HFF-Myc (cell line): ENCODE data around the gene VTI1B.
A peak's percentile ranks its signal among the peaks of the same experiment; 100 is the strongest.

Experiments used
- DNase-seq: peaks from one replicate; pipeline ENCODE4 v3.0.0-alpha.2; 2011; ENCODE audit warnings: low read depth; ENCODE audit errors: extremely low read depth
- H3K4me3 ChIP-seq: replicated peaks from 2 replicates; pipeline ENCODE4 v1.5.1; 2011; ENCODE audit warnings: low read depth, mild to moderate bottlenecking, control low read depth, low read length
- TF ChIP-seq, protein P1 (sequence below): IDR thresholded peaks from 2 replicates; pipeline ENCODE4 v1.5.1; 2012; ENCODE audit warnings: mild to moderate bottlenecking, low read depth, low read length, control low read depth; ENCODE audit errors: missing control alignments

The VTI1B gene

DNA sequence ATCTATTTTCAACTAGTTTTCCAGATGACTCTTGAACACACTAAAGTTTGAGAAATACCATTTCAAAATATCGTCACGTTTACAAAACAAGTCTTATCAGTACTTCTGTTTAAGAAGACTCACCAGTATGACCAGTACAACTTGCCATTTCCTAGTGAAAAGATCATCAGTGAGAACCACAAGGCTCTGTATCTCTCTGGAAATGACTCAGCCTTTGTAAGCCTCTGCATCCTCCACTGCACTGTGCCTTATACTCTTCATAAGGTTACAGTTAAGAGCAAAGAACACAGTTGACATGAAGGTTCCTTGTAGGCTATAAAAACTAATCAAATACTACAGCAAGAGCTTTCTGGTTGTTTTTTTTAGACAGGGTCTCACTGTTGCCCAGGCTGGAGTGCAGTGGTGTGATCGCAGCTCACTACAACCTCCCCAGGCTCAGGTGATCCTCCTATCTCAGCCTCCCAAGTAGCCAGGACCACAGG is 5.7 kb upstream of the VTI1B start:
- TF ChIP-seq, protein P1, sequence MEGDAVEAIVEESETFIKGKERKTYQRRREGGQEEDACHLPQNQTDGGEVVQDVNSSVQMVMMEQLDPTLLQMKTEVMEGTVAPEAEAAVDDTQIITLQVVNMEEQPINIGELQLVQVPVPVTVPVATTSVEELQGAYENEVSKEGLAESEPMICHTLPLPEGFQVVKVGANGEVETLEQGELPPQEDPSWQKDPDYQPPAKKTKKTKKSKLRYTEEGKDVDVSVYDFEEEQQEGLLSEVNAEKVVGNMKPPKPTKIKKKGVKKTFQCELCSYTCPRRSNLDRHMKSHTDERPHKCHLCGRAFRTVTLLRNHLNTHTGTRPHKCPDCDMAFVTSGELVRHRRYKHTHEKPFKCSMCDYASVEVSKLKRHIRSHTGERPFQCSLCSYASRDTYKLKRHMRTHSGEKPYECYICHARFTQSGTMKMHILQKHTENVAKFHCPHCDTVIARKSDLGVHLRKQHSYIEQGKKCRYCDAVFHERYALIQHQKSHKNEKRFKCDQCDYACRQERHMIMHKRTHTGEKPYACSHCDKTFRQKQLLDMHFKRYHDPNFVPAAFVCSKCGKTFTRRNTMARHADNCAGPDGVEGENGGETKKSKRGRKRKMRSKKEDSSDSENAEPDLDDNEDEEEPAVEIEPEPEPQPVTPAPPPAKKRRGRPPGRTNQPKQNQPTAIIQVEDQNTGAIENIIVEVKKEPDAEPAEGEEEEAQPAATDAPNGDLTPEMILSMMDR = no peak
- no peak for DNase-seq
- no peak overlapping the region for H3K4me3 ChIP-seq

DNA sequence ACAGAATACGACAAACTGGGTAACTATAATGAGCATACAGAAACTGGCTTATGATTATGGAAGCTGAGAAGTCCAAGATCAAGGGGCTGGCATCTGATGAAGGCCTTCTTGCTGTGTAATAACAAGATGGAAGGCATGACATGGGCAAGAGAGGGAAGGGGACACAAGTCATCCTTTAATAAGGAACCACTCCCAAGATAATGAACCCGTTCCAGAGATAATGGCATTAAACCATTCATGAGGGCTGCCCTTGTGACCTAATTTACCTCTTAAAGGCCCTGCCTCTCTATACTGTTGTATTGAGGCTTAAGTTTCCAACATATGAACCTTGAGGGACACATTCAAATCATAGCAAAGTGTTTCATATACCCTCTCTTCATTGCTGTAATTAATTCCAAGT is 4.6 kb upstream of the VTI1B start:
- no peak for DNase-seq
- no peak overlapping the region for H3K4me3 ChIP-seq
- TF ChIP-seq, protein P1 = no peak

DNA sequence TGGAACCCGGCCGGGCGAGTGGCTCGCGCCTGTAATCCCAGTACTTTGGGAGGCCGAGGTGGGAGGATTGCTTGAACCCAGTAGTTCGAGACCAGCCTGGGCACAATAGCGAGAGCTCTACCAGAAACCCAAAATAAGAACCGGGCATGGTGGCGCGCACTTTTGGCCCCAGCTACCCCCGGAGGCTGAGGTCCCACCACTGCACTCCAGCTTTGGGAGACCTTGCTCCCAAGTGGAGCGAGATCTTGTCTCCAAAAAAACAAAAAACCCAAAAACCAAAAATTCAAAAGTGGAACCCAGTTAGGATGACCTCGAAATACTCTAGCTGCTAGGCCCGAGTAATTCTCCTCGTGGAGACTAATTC is 769 bp upstream of the VTI1B start:
- H3K4me3 ChIP-seq = peak overlapping the region; percentile 75
- no peak for DNase-seq
- TF ChIP-seq, protein P1 = no peak

DNA sequence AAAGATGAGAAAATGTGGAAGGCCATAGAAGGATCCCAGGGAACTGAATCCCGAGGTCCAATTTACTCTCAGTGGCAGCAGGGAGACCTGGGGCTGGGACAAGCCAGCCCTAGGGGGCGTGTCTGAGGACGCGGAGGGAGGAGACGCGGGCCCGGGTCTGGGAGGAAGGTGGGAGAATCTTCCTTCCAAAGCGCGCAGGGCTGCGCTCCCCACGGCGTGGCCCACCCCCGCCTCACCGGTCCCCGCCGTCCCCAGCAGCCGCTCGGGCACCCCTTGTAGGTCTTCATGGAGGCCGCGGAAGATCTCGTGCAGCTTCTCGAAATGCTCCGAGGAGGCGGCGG is 323 bp downstream of the VTI1B start:
- DNase-seq = no peak

DNA sequence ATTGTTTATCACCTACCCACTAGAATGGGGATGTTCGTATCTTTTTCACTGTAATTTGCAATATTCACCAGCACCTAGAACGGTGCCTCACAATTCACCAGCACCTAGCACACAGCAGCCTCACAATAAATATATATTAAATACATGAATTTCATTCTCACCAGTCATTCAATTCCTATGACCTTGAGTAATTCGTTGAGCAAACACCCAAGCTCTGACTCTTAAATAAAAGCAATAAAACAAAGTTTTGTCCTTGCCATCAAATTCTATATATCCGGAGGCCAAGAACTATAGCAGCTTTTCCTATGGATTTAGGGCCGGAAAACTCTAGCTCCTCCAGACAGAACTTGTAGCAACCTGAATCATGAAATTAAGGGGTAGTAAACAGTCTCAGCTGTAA is 981 bp downstream of the VTI1B start:
- peak overlapping the region; percentile 75 for H3K4me3 ChIP-seq
- no peak for DNase-seq
- TF ChIP-seq, protein P1 = no peak

More for the DNA sequence above, 323 bp downstream of the VTI1B start:
- H3K4me3 ChIP-seq = peak overlapping the region; percentile 75
- TF ChIP-seq, protein P1 = peak; percentile 9

DNA sequence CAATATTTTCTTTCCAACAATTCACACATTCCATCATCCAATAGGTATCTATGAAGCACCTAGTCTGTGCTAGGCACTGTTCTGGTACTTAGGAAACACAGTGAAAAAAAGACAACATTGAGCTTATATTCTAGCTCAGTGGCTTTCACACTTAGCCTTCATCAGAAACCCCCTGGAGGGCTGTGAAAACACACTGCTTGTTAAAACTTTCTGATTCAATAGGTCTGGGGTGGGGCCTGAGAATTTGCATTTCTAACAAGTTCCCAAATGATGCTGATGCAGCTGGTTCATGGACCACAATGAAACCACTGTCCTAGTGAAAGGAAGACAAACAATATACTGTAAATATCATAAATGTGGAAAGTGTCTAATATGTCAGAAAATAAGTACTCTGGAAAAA is 5.9 kb downstream of the VTI1B start:
- H3K4me3 ChIP-seq = no peak overlapping the region
- TF ChIP-seq, protein P1 = no peak
- DNase-seq = no peak

DNA sequence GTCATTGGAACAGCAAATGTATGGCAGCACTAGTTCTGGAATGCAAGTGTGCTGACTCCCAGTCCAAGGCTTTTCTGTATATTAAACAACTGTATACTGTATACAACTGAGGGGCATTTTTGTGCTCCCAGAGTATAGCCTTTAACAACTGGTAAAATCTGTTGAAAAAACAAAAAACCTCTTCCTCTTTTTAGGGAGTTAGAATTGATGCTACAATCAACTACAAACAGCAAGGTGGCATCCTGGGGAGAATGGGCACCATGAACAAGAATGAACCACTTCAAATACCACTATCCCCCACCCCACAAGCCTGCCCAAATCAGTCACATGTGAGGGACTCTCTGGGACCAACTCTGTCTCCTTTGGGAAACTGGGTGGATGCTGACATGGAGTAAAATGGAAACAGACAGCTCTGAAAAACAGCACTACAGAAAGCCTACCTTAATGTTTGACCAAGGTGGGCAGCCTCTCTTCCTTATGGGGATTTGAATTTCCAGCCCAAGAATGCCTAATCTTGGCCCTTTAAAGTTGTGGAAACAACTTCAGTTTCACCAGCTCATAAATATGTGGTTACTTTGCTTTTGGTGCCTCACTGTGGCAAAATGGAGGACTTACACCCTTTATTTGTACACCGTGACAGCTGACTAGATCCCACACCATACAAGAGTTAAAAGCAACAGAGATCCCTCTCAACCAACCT is 7.5 kb downstream of the VTI1B start:
- TF ChIP-seq, protein P1 = peak; percentile 61
- DNase-seq = no peak
- H3K4me3 ChIP-seq = no peak overlapping the region
